BLaER1 treated with 17β-estradiol and CSF1 and Interleukin-3, amounts not matched to agents 10 nM and 100 nM (cell line): ENCODE measurements around the gene EDA.
A peak's percentile ranks its signal among the peaks of the same experiment; 100 is the strongest.

ENCODE experiments used
- H3K27ac ChIP-seq, 11 experiments: shearing (Covaris generic); formaldehyde crosslinking; 2 replicates each; pipeline ENCODE4 v1.8.1; 2022
- H3K27me3 ChIP-seq, 11 experiments: shearing (Covaris generic); formaldehyde crosslinking; 2 replicates each; pipeline ENCODE4 v1.8.1; 2022
- H3K36me3 ChIP-seq, 11 experiments: shearing (Covaris generic); formaldehyde crosslinking; 2 replicates each; pipeline ENCODE4 v1.8.1; 2022
- H3K4me1 ChIP-seq, 10 experiments: shearing (Covaris generic); formaldehyde crosslinking; 2 replicates each; pipeline ENCODE4 v1.8.1; 2022
- H3K4me2 ChIP-seq, 11 experiments: shearing (Covaris generic); formaldehyde crosslinking; 2 replicates each; pipeline ENCODE4 v1.8.1; 2022
- H3K4me3 ChIP-seq, 10 experiments: shearing (Covaris generic); formaldehyde crosslinking; 2 replicates each; pipeline ENCODE4 v1.8.1; 2022
- H3K9ac ChIP-seq, 11 experiments: shearing (Covaris generic); formaldehyde crosslinking; 2 replicates each; pipeline ENCODE4 v1.8.1; 2022
- H3K9me3 ChIP-seq, 11 experiments: shearing (Covaris generic); formaldehyde crosslinking; replicated peaks in 1 of 11; 2 replicates each; pipeline ENCODE4 v1.8.1; 2022
- H4K20me1 ChIP-seq, 11 experiments: shearing (Covaris generic); formaldehyde crosslinking; 2 replicates each; pipeline ENCODE4 v1.8.1; 2022
- Cebpa-rat ChIP-seq, 11 experiments: shearing (Covaris generic); IDR thresholded peaks; 2 replicates each; pipeline ENCODE4 v1.8.1; 2022

EDA gene

GRCh38 chrX:70030301-70030767 lies 414.4 kb downstream of the EDA start:
- H3K4me1 ChIP-seq = peaks cover 14 to 53% (median 35%) of the 10 kb centered on the region in 10 experiments
- TF ChIP-seq Cebpa-rat (IDR thresholded peaks at IDR 0.05) = no peak
- H3K36me3 ChIP-seq = no peaks in the 10 kb centered on the region
- no peak overlapping the region for H3K4me3 ChIP-seq
- peaks cover 67 to 99% (median 90%) of the 10 kb centered on the region in 11 experiments for H3K27me3 ChIP-seq
- no peak overlapping the region for H3K9ac ChIP-seq
- no peaks in the 10 kb centered on the region for H3K9me3 ChIP-seq
- H3K4me2 ChIP-seq = no peak overlapping the region
- H3K27ac ChIP-seq = no peak overlapping the region
- H4K20me1 ChIP-seq = peaks cover 0 to 27% (median 0%) of the 10 kb centered on the region in 11 experiments; a peak in 4 of 22 replicates

- Histone ChIP-seq H3K4me1 (peaks cover 0 to 49% (median 23%) of the 10 kb centered on the region in 10 experiments; a peak in 13 of 20 replicates), H3K36me3 (no peaks in the 10 kb centered on the region), H3K27me3 (peaks cover 55 to 99% (median 90%) of the 10 kb centered on the region in 11 experiments), H3K27ac (no peak overlapping the region), H3K4me3 (no peak overlapping the region), H4K20me1 (peaks cover 0 to 32% (median 0%) of the 10 kb centered on the region in 11 experiments; a peak in 6 of 22 replicates), H3K9ac (no peak overlapping the region), H3K4me2 (peak overlapping the region in 4 of 11 experiments; percentile 3 to 60 (median 42); a peak in 6 of 22 replicates), H3K9me3 (no peaks in the 10 kb centered on the region)
- TF ChIP-seq Cebpa-rat (IDR thresholded peaks at IDR 0.05) = no peak
These were observed 416.9 kb downstream of the EDA start for GRCh38 chrX:70032792-70033191.

DNA sequence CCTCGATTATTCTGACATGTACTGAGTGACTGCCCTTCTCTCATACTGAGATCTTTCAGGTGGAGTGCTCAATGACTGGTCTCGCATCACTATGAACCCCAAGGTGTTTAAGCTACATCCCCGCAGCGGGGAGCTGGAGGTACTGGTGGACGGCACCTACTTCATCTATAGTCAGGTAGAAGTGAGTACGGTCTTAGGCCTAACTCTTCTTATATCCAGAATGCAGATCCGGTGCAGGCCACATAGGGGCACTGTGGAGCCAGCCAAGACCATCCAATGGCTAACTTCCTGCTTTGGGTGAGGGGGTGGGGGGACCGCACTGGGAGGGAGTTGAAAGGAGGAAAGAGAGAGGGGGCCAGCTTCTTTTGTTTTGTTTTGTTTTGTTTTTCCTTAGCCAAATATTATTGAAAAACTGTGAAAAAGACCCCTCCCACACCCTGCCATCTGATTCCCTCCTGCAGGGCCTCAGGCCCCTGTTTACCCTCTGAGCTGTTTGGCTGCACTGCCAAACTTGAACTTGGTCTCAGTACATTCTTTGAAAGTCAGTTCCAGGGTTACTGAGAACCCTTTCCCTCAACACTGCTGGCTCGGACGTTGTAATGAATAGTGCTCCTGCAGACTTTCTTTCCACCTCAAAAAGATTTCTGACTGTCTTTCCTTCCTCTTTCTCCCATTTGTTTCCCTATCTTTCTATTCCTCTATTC lies 417.6 kb downstream of the EDA start:
- Histone ChIP-seq H3K4me3 (no peak overlapping the region), H3K4me1 (peaks cover 0 to 49% (median 23%) of the 10 kb centered on the region in 10 experiments; a peak in 13 of 20 replicates), H3K36me3 (no peaks in the 10 kb centered on the region), H4K20me1 (peaks cover 0 to 32% (median 0%) of the 10 kb centered on the region in 11 experiments; a peak in 6 of 22 replicates), H3K27me3 (peaks cover 48 to 99% (median 90%) of the 10 kb centered on the region in 11 experiments), H3K9ac (no peak overlapping the region), H3K9me3 (no peaks in the 10 kb centered on the region), H3K27ac (no peak overlapping the region), H3K4me2 (peak overlapping the region in 8 of 11 experiments; percentile 9 to 66 (median 58); a peak in 15 of 22 replicates)
- no peak for TF ChIP-seq Cebpa-rat (IDR thresholded peaks at IDR 0.05)

DNA sequence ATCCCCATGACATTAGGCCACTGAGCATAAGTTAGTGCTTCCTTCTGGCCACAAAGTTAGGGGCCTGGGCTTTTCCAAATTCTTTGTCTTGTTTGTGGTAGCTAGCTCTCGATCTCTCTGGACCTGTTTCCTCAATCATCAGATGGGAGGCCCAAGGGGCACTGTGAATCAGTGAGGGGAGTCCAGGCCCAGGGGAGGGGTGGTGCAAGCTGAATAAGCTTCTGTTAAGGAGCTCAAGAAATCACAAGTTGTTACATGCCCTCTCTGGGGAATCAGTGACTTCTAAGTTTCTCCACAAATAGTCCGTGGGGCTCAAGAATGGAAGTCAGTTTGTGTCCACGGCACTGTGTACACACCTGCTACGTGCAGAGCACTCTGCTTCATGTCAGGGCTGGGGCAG lies 418.7 kb downstream of the EDA start:
- H3K36me3 ChIP-seq = no peaks in the 10 kb centered on the region
- peaks cover 41 to 99% (median 87%) of the 10 kb centered on the region in 11 experiments for H3K27me3 ChIP-seq
- no peaks in the 10 kb centered on the region for H3K9me3 ChIP-seq
- H3K27ac ChIP-seq = no peak overlapping the region
- peaks cover 0 to 25% (median 0%) of the 10 kb centered on the region in 11 experiments; a peak in 4 of 22 replicates for H4K20me1 ChIP-seq
- no peak overlapping the region for H3K9ac ChIP-seq
- peak overlapping the region in 8 of 11 experiments; percentile 9 to 66 (median 58); a peak in 15 of 22 replicates for H3K4me2 ChIP-seq
- H3K4me3 ChIP-seq = no peak overlapping the region
- TF ChIP-seq Cebpa-rat (IDR thresholded peaks at IDR 0.05) = no peak
- peaks cover 0 to 49% (median 23%) of the 10 kb centered on the region in 10 experiments; a peak in 13 of 20 replicates for H3K4me1 ChIP-seq

- no peaks in the 10 kb centered on the region for H3K9me3 ChIP-seq
- no peak overlapping the region for H3K4me3 ChIP-seq
- TF ChIP-seq Cebpa-rat (IDR thresholded peaks at IDR 0.05) = no peak
- peaks cover 0 to 26% (median 12%) of the 10 kb centered on the region in 10 experiments; a peak in 13 of 20 replicates for H3K4me1 ChIP-seq
- H3K4me2 ChIP-seq = no peak overlapping the region
- H3K36me3 ChIP-seq = no peaks in the 10 kb centered on the region
- H3K27me3 ChIP-seq = peaks cover 52 to 99% (median 90%) of the 10 kb centered on the region in 11 experiments
- H3K9ac ChIP-seq = no peak overlapping the region
- peaks cover 0 to 11% (median 0%) of the 10 kb centered on the region in 11 experiments; a peak in 5 of 22 replicates for H4K20me1 ChIP-seq
- H3K27ac ChIP-seq = no peak overlapping the region
These were observed 422.6 kb downstream of the EDA start for GRCh38 chrX:70038515-70038914.

GRCh38 chrX:70038951-70039350 lies 423.0 kb downstream of the EDA start:
- no peak overlapping the region for H3K27ac ChIP-seq
- no peak for TF ChIP-seq Cebpa-rat (IDR thresholded peaks at IDR 0.05)
- peaks cover 0 to 22% (median 8%) of the 10 kb centered on the region in 10 experiments; a peak in 13 of 20 replicates for H3K4me1 ChIP-seq
- peaks cover 56 to 99% (median 93%) of the 10 kb centered on the region in 11 experiments for H3K27me3 ChIP-seq
- no peak overlapping the region for H3K4me3 ChIP-seq
- no peaks in the 10 kb centered on the region for H3K36me3 ChIP-seq
- no peak overlapping the region for H3K4me2 ChIP-seq
- peaks cover 0 to 15% (median 0%) of the 10 kb centered on the region in 11 experiments; a peak in 6 of 22 replicates for H4K20me1 ChIP-seq
- no peaks in the 10 kb centered on the region for H3K9me3 ChIP-seq
- H3K9ac ChIP-seq = no peak overlapping the region

GRCh38 chrX:70039758-70040157 lies 423.8 kb downstream of the EDA start:
- H4K20me1 ChIP-seq = peaks cover 0 to 20% (median 0%) of the 10 kb centered on the region in 11 experiments; a peak in 6 of 22 replicates
- H3K4me2 ChIP-seq = no peak overlapping the region
- no peaks in the 10 kb centered on the region for H3K36me3 ChIP-seq
- H3K4me3 ChIP-seq = no peak overlapping the region
- TF ChIP-seq Cebpa-rat (IDR thresholded peaks at IDR 0.05) = no peak
- no peaks in the 10 kb centered on the region for H3K9me3 ChIP-seq
- no peak overlapping the region for H3K9ac ChIP-seq
- H3K4me1 ChIP-seq = peaks cover 0 to 14% (median under 1%) of the 10 kb centered on the region in 10 experiments; a peak in 8 of 20 replicates
- peaks cover 64 to 99% (median 98%) of the 10 kb centered on the region in 11 experiments for H3K27me3 ChIP-seq
- H3K27ac ChIP-seq = no peak overlapping the region

- no peak for TF ChIP-seq Cebpa-rat (IDR thresholded peaks at IDR 0.05)
- Histone ChIP-seq H3K27ac (no peak overlapping the region), H3K9me3 (peaks cover 0 to 6% (median 0%) of the 10 kb centered on the region in 11 experiments; a peak in 1 of 22 replicates), H3K27me3 (peaks cover 68 to 98% (median 95%) of the 10 kb centered on the region in 11 experiments), H4K20me1 (peaks cover 0 to 15% (median 0%) of the 10 kb centered on the region in 11 experiments; a peak in 5 of 22 replicates), H3K4me3 (no peak overlapping the region), H3K9ac (no peak overlapping the region), H3K4me2 (no peak overlapping the region), H3K36me3 (no peaks in the 10 kb centered on the region), H3K4me1 (peaks cover 0 to under 1% (median 0%) of the 10 kb centered on the region in 10 experiments; a peak in 4 of 20 replicates)
These were observed 426.1 kb downstream of the EDA start for GRCh38 chrX:70041993-70042392.
